ENCODE measurements around the gene ATF6B. TPM values are rescaled to one million over a fixed set of nuclear protein-coding genes. Genes with fewer than 3 reads are reported as not detected.

ATF6B gene
- total and polyA plus RNA-seq, 2 of the 13 experiments (the other 11 are each of a cell fraction or from before 2014, with no cell fraction given) = 18.1 to 44.0 TPM

DNA sequence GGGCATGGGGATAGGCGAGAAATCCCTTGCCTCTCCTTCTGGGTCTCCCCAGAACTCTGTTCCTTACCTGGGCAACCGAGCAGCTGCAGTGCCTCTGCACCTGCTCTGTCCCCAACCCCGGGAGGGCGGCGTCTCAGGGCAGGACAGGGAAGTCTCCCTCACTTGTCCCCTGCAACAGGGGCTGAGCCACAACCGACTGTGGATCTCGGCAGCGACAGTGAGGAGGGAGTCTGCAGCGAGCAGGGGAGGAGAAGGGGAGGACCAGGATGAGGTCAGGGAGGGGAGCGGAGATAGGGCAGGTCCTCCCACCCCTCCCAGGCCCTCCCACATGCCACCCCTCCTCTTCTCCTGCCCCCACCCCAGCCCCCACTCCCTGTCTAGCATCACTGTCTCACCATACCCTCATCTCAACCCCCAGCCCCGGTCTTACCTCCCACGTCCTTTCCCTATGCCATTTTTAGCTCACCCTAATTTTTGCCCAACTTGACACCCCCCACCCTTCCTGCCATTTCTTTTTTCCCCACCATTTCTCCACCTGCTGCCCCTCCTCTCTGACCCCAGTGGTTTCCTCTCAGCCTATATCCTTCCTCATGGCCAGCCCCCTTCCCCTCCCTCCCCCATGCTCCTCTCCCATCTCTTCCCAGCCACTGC is 18.8 kb downstream of the ATF6B start, which contains the start of gene TNXB:
TNXB (minus strand) TSS at position 225 of the 651 bp plus-strand sequence. CDS start 11,140 bp downstream, outside the sequence.
- ChIA-PET POLR2A (interaction anchor here (1.2 kb wide), 1 partner anchor 19 kb away, joined by 3 read pairs; the partner anchor contains the start of gene ATF6B), CTCF (ENCODE audit: low intra/inter-chr PET ratio, low total read pairs) (no interaction called here)
- in situ Hi-C loops (cut with HindIII; ENCODE audit: extremely low pct_ligation_motif_present, low pct_unique_long_range_greater_than_20kb) (no loop called here), intact Hi-C loops (cut with micrococcal nuclease; ENCODE audit: unreplicated experiment) (no loop called here)
- ATAC-seq (peak; percentile 5; the same call in 2 of the 3 replicates), FAIRE-seq (no peak), DNase-seq (ENCODE audit: low spot score) (no peak)
- TF ChIP-seq, protein P1, sequence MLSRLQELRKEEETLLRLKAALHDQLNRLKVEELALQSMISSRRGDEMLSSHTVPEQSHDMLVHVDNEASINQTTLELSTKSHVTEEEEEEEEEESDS (CRISPR knock-in tag; IDR thresholded peaks at IDR 0.05; ENCODE audit: borderline replicate concordance) = no peak
- no peak for TF ChIP-seq ZNF337 (CRISPR knock-in tag; IDR thresholded peaks at IDR 0.05; ENCODE audit: borderline replicate concordance, low read depth)
- TF ChIP-seq SMAD9 (CRISPR knock-in tag; IDR thresholded peaks at IDR 0.05) = no peak
- TF ChIP-seq POLR2G (IDR thresholded peaks at IDR 0.05; ENCODE audit: low read depth, low read length) = 0 out of 2 replicates have a peak, but pooled peaks have one; percentile 7
- no peaks in the 10 kb centered on the region for H3K36me3 ChIP-seq (replicated peaks in 1 of 2; ENCODE audit: control insufficient read depth in 1 of 2, insufficient read depth in 2 of 2, low read length in 2 of 2)
- no peaks in the 10 kb centered on the region for H3K9me3 ChIP-seq (ENCODE audit: low read length)
- H2AFZ ChIP-seq (ENCODE audit: low read length) = no peak within 1 kb of the TSS
- peaks cover 16% of the 10 kb centered on the region for H3K4me1 ChIP-seq (ENCODE audit: insufficient read depth, low read length)
- BruUV-seq (replicated peaks) = no TSS peak
- no peaks in the 10 kb centered on the region for H4K20me1 ChIP-seq (ENCODE audit: insufficient read depth, low read length)
- H3K79me2 ChIP-seq (ENCODE audit: insufficient read depth, low read length) = no peaks in the 10 kb centered on the region
- 29% methylated on average over 12 of the region's 12 CpGs for WGBS (ENCODE audit: low lambda C conversion rate)
- H3K4me3 ChIP-seq (replicated peaks in 1 of 3; ENCODE audit: insufficient read depth in 1 of 3, low read depth in 2 of 3, low read length in 3 of 3) = no peak within 1 kb of the TSS
- H3K27me3 ChIP-seq (ENCODE audit: control insufficient read depth in 1 of 2, insufficient read depth in 2 of 2, low read length in 2 of 2) = peaks cover 0 to 19% of the 10 kb centered on the region in 2 experiments; a peak in 4 of 5 replicates
- H3K4me2 ChIP-seq (ENCODE audit: low read depth, low read length) = no peak within 1 kb of the TSS
- H3K27ac ChIP-seq (ENCODE audit: extremely low read length, insufficient read depth, low read length) = no peak within 1 kb of the TSS
- no peak within 1 kb of the TSS for H3K9ac ChIP-seq (ENCODE audit: insufficient read depth, low read depth, low read length)

- H3K9me3 ChIP-seq (ENCODE audit: low read length) = no peaks in the 10 kb centered on the region
- ChIA-PET POLR2A (no interaction called here), CTCF (ENCODE audit: low intra/inter-chr PET ratio, low total read pairs) (no interaction called here)
- no peak overlapping the region for H3K27ac ChIP-seq (ENCODE audit: extremely low read length, insufficient read depth, low read length)
- in situ Hi-C loops (cut with HindIII; ENCODE audit: extremely low pct_ligation_motif_present, low pct_unique_long_range_greater_than_20kb) (no loop called here), intact Hi-C loops (cut with micrococcal nuclease; ENCODE audit: unreplicated experiment) (no loop called here)
- peaks cover 10% of the 10 kb centered on the region for H3K4me1 ChIP-seq (ENCODE audit: insufficient read depth, low read length)
- no peaks in the 10 kb centered on the region for H3K36me3 ChIP-seq (replicated peaks in 1 of 2; ENCODE audit: control insufficient read depth in 1 of 2, insufficient read depth in 2 of 2, low read length in 2 of 2)
- no TSS peak for BruUV-seq (replicated peaks)
- no peak overlapping the region for H3K4me2 ChIP-seq (ENCODE audit: low read depth, low read length)
- H3K4me3 ChIP-seq (replicated peaks in 1 of 3; ENCODE audit: insufficient read depth in 1 of 3, low read depth in 2 of 3, low read length in 3 of 3) = no peak overlapping the region
- peaks cover 0 to 19% of the 10 kb centered on the region in 2 experiments; a peak in 4 of 5 replicates for H3K27me3 ChIP-seq (ENCODE audit: control insufficient read depth in 1 of 2, insufficient read depth in 2 of 2, low read length in 2 of 2)
- FAIRE-seq (no peak), DNase-seq (ENCODE audit: low spot score) (no peak), ATAC-seq (peak; percentile 4)
- H3K79me2 ChIP-seq (ENCODE audit: insufficient read depth, low read length) = no peaks in the 10 kb centered on the region
- H4K20me1 ChIP-seq (ENCODE audit: insufficient read depth, low read length) = no peaks in the 10 kb centered on the region
- TF ChIP-seq NCOR1 (IDR thresholded peaks at IDR 0.05; ENCODE audit: borderline replicate concordance, low read length) (no peak), RBFOX2 (IDR thresholded peaks at IDR 0.05; ENCODE audit: low read depth, low read length) (no peak), ATF1 (CRISPR knock-in tag; IDR thresholded peaks at IDR 0.05) (no peak), SOX13 (IDR thresholded peaks at IDR 0.05) (no peak), SOX13 (CRISPR knock-in tag; conservative IDR thresholded peaks at IDR 0.05 in 1 of 2, IDR thresholded peaks at IDR 0.05 in 1 of 2) (no peak), HOXA5 (CRISPR knock-in tag; IDR thresholded peaks at IDR 0.05) (no peak), ZNF143 (CRISPR knock-in tag; IDR thresholded peaks at IDR 0.05) (no peak)
- H2AFZ ChIP-seq (ENCODE audit: low read length) = no peak overlapping the region
- no peak overlapping the region for H3K9ac ChIP-seq (ENCODE audit: insufficient read depth, low read depth, low read length)
- WGBS (ENCODE audit: low lambda C conversion rate) = 49% methylated on average over 6 of the region's 6 CpGs
Observed at GRCh38 chr6:32108727-32109113, 19.3 kb downstream of the ATF6B start.

All from HepG2 (cell line).